Heart left ventricle (tissue), 13 donors: Measurements from ENCODE around the gene KCNH3.

ENCODE experiments used
- CTCF ChIP-seq, 12 donors: fragments of 200-600 bp; sonication (generic) in 4 of 12; IDR thresholded peaks; one replicate each; pipeline versions ENCODE4 v1.5.0 to v1.8.0; 2018 to 2022; ENCODE audit warnings: antibody characterized with exemption in 12 of 12, mild to moderate bottlenecking in 5 of 12
- POLR2A ChIP-seq, 2 donors: fragments of 450-650 bp; IDR thresholded peaks; one replicate each; pipeline ENCODE4 v1.6.1; 2017; ENCODE audit warnings: antibody characterized with exemption in 2 of 2, mild to moderate bottlenecking in 2 of 2, moderate library complexity in 2 of 2
- donor health status: ischemic (EF 13 %, LVEDD 7.1; RV severe dilation, severe dysfunction).
- donor health status: DM: no; HTN: yes; CAD: no.
- donor health status: DM: no; HTN: no; CAD: no.
- donor health status: ischemic (EF 25% LVEDD 6.9; RV normal size, moderate dysfunction).
- donor health status: ischemic (EF 25% LVEDD 5.7; RV mildly dilated, moderate dysfunction).
- donor health status: ischemic (EF 35%, LVEDD 5.7; RV mildly dilated, moderate dysfunction).
- donor health status: nonischemic (EF 11% LVEDD 7.7; RV severe dilation, severe dysfunction).
- donor health status: DM: yes; HTN: yes; CAD: no.
- donor health status: PGD.
- donor health status: ischemic (EF 29% LVEDD 5.4; RV normal size, mild dysfunction).
- donor health status: nonischemic (EF 23%, LVEDD 6.1; RV moderate dilation, normal function).

GRCh38 chr12:49543221-49543913, 4.5 kb downstream of the KCNH3 start:
- no peak for TF ChIP-seq CTCF (IDR thresholded peaks at IDR 0.05)
- no peak for TF ChIP-seq POLR2A (IDR thresholded peaks at IDR 0.05)
